ENCODE results near the gene KIAA0513. TPM values are rescaled to one million over a fixed set of nuclear protein-coding genes. Genes with fewer than 3 reads are reported as not detected.

The KIAA0513 gene
- total and polyA plus RNA-seq, 2 of the 13 experiments (the other 11 are each of a cell fraction or from before 2014, with no cell fraction given) = 1.8 TPM

DNA sequence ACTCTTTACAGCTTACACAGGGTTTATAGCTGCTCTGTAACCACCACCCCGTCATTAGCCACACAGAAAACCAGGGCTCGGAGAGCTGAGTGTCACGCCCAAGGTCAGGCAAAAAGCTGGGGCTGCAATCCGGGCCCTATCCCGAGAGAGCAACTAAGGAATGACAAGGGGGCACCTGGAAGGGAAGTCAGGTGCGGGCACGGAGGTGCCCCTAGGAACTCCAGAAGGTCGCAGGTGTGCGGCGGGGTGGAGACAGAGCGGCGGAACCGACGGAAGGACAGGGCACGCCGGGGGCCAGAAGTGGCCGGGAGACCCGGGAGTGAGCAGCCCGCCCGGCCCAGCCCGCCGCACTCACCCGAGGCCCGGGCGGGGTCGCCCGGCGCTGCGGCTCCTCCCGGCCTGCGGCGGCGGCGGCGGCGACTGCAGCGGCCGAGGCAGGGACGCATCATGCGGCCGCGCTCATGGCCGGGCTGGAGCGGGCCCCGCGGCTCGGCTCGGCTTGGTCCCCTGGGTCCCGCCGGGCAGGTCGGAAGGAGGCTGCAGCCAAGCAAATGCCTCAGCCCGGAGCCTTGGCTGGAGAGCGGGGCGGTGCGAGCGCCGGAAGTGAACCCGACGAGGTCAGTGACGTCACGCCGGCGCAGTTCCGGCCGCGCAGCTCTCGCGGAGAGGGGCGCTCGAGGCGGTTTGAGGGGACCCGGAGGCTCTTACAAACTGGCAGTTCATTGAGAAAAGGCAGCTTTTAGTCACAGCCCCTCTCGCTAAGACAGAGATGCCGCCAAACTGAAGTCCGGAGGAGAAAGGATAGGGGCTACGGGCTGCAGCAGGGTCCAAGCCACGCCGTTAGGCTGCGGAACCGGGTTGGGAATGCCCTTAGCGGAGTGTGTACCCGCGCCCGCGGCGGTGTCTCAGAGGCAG is 16.4 kb upstream of the KIAA0513 start, which contains the start of gene ZDHHC7:
ZDHHC7 (minus strand) TSS at position 605 of the 915 bp plus-strand sequence. CDS start 20,917 bp downstream, outside the sequence.
- Histone ChIP-seq H3K27ac (ENCODE audit: extremely low read length, insufficient read depth, low read length) (peak within 1 kb of the TSS; percentile 93), H3K9ac (ENCODE audit: insufficient read depth, low read depth, low read length) (peak within 1 kb of the TSS; percentile 98), H3K9me3 (ENCODE audit: low read length) (no peaks in the 10 kb centered on the region), H3K36me3 (replicated peaks in 1 of 2; ENCODE audit: control insufficient read depth in 1 of 2, insufficient read depth in 2 of 2, low read length in 2 of 2) (peaks cover 0 to 7% of the 10 kb centered on the region in 2 experiments; a peak in 3 of 5 replicates), H4K20me1 (ENCODE audit: insufficient read depth, low read length) (peaks cover 7% of the 10 kb centered on the region; the same call in 1 of the 2 replicates), H3K27me3 (ENCODE audit: control insufficient read depth in 1 of 2, insufficient read depth in 2 of 2, low read length in 2 of 2) (no peaks in the 10 kb centered on the region; a peak in 2 of 5 replicates), H3K79me2 (ENCODE audit: insufficient read depth, low read length) (peaks cover 44% of the 10 kb centered on the region), H3K4me2 (ENCODE audit: low read depth, low read length) (peak within 1 kb of the TSS; percentile 79), H3K4me3 (replicated peaks in 1 of 3; ENCODE audit: insufficient read depth in 1 of 3, low read depth in 2 of 3, low read length in 3 of 3) (peak within 1 kb of the TSS; percentile 79 to 97 (median 92)), H2AFZ (ENCODE audit: low read length) (peak within 1 kb of the TSS; percentile 85), H3K4me1 (ENCODE audit: insufficient read depth, low read length) (peaks cover 73% of the 10 kb centered on the region)
- in situ Hi-C loops (cut with HindIII; ENCODE audit: extremely low pct_ligation_motif_present, low pct_unique_long_range_greater_than_20kb) = no loop called here
- DNase-seq (ENCODE audit: low spot score) (peak; percentile 76), ATAC-seq (peak; percentile 89), FAIRE-seq (no peak)
- intact Hi-C loops (cut with micrococcal nuclease; ENCODE audit: unreplicated experiment) = loop anchor here (1.0 kb wide), 1 partner anchor 34 kb away; no protein-coding TSS in a partner anchor
- BruUV-seq (replicated peaks) = no TSS peak
- WGBS (ENCODE audit: low lambda C conversion rate) = 1% methylated on average over 36 of the region's 86 CpGs
- ChIA-PET CTCF (ENCODE audit: low intra/inter-chr PET ratio, low total read pairs) (no interaction called here), POLR2A (interaction anchor here (0.9 to 3.7 kb wide), 12 partner anchors 9 to 789 kb away, joined by 3 to 64 read pairs (median 6); partner anchors contain the start of gene KIAA0513)
- TF ChIP-seq, protein P1, sequence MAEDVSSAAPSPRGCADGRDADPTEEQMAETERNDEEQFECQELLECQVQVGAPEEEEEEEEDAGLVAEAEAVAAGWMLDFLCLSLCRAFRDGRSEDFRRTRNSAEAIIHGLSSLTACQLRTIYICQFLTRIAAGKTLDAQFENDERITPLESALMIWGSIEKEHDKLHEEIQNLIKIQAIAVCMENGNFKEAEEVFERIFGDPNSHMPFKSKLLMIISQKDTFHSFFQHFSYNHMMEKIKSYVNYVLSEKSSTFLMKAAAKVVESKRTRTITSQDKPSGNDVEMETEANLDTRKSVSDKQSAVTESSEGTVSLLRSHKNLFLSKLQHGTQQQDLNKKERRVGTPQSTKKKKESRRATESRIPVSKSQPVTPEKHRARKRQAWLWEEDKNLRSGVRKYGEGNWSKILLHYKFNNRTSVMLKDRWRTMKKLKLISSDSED (CRISPR knock-in tag; IDR thresholded peaks at IDR 0.05) = no peak; the same call in 1 of the 2 replicates
- TF ChIP-seq ZNF10 (CRISPR knock-in tag; IDR thresholded peaks at IDR 0.05; ENCODE audit: borderline replicate concordance, low read depth) = no peak
- TF ChIP-seq, protein P2, sequence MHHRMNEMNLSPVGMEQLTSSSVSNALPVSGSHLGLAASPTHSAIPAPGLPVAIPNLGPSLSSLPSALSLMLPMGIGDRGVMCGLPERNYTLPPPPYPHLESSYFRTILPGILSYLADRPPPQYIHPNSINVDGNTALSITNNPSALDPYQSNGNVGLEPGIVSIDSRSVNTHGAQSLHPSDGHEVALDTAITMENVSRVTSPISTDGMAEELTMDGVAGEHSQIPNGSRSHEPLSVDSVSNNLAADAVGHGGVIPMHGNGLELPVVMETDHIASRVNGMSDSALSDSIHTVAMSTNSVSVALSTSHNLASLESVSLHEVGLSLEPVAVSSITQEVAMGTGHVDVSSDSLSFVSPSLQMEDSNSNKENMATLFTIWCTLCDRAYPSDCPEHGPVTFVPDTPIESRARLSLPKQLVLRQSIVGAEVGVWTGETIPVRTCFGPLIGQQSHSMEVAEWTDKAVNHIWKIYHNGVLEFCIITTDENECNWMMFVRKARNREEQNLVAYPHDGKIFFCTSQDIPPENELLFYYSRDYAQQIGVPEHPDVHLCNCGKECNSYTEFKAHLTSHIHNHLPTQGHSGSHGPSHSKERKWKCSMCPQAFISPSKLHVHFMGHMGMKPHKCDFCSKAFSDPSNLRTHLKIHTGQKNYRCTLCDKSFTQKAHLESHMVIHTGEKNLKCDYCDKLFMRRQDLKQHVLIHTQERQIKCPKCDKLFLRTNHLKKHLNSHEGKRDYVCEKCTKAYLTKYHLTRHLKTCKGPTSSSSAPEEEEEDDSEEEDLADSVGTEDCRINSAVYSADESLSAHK (CRISPR knock-in tag; IDR thresholded peaks at IDR 0.05; ENCODE audit: borderline replicate concordance) = no peak
- TF ChIP-seq ATF7-NPFF (CRISPR knock-in tag; IDR thresholded peaks at IDR 0.05; ENCODE audit: low read depth) = peak; percentile 89
- TF ChIP-seq ZNF777 (CRISPR knock-in tag; IDR thresholded peaks at IDR 0.05) = no peak; the same call in 1 of the 2 replicates
- peak; percentile 41; the same call in 1 of the 2 replicates for TF ChIP-seq KLF11 (CRISPR knock-in tag; IDR thresholded peaks at IDR 0.05)
- TF ChIP-seq ZNF225 (CRISPR knock-in tag; IDR thresholded peaks at IDR 0.05) = peak; percentile 60
- TF ChIP-seq ZNF260 (CRISPR knock-in tag; IDR thresholded peaks at IDR 0.05; ENCODE audit: borderline replicate concordance, low read depth) = no peak
- TF ChIP-seq ZNF253 (CRISPR knock-in tag; IDR thresholded peaks at IDR 0.05; ENCODE audit: borderline replicate concordance) = no peak
- TF ChIP-seq, protein P3, sequence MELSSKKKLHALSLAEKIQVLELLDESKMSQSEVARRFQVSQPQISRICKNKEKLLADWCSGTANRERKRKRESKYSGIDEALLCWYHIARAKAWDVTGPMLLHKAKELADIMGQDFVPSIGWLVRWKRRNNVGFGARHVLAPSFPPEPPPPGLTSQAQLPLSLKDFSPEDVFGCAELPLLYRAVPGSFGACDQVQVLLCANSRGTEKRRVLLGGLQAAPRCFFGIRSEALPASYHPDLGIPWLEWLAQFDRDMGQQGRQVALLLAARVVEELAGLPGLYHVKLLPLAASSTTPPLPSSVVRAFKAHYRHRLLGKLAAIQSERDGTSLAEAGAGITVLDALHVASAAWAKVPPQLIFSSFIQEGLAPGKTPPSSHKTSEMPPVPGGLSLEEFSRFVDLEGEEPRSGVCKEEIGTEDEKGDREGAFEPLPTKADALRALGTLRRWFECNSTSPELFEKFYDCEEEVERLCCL (CRISPR knock-in tag; IDR thresholded peaks at IDR 0.05; ENCODE audit: borderline replicate concordance) = no peak
- peak; percentile 83 for TF ChIP-seq ZNF883 (CRISPR knock-in tag; IDR thresholded peaks at IDR 0.05; ENCODE audit: not compliant biosample characterization)
- no peak for TF ChIP-seq TRIM22 (IDR thresholded peaks at IDR 0.05)
- no peak for TF ChIP-seq NPAS2 (CRISPR knock-in tag; IDR thresholded peaks at IDR 0.05; ENCODE audit: borderline replicate concordance)
- TF ChIP-seq, protein P4, sequence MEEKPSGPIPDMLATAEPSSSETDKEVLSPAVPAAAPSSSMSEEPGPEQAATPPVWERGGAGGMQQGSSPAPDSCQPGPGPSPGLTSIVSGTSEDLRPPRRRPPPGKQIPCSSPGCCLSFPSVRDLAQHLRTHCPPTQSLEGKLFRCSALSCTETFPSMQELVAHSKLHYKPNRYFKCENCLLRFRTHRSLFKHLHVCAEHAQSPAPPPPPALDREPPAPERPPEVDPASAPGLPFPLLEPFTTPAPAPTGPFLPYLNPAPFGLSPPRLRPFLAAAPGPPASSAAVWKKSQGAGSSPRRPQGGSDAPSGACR (CRISPR knock-in tag; IDR thresholded peaks at IDR 0.05) = peak; percentile 64; the same call in 1 of the 2 replicates
- TF ChIP-seq CBFB (CRISPR knock-in tag; IDR thresholded peaks at IDR 0.05) = peak; percentile 61

Data from HepG2 (cell line).